ENCODE results near the gene ATF7IP. TPM values are rescaled to one million over a fixed set of nuclear protein-coding genes. Genes with fewer than 3 reads are reported as not detected.

Gene ATF7IP
- total RNA-seq, 1 experiment from 2014 or later, result 100 TPM

DNA sequence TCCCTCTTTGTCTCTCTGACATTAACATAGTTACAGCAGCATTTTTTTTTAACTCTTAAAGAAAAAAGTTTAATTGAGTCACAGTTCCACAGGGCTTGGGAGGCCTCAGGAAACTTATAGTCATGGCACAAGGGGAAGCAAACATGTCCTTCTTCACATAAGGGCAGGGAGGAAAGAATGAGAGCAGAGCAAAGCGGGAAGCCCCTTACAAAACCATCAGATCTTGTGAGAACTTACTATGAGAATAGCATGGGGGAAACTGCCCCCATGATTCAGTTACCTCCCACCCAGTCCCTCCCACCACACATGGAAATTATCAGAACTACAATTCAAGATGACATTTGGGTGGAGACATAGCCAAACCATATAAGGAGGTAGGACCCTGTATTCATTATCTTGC is 106.0 kb downstream of the ATF7IP start:
- H3K27ac ChIP-seq (ENCODE audit: low read depth, low read length, poor library complexity, severe bottlenecking), result no peak overlapping the region
- H3K4me3 ChIP-seq (ENCODE audit: low read depth, low read length, poor library complexity, severe bottlenecking), result no peak overlapping the region
- ChIA-PET CTCF (no interaction called here), POLR2A (ENCODE audit: low non-redundant PET) (no interaction called here)
- H3K36me3 ChIP-seq (ENCODE audit: insufficient read depth, low read length, poor library complexity, severe bottlenecking), result peaks cover 68% of the 10 kb centered on the region
- TF ChIP-seq EZH2 (IDR thresholded peaks at IDR 0.05; ENCODE audit: borderline replicate concordance, low read depth, low read length, poor library complexity, severe bottlenecking), result no peak
- TF ChIP-seq CTCF (conservative IDR thresholded peaks at IDR 0.05; ENCODE audit: low read depth, low read length), result no peak
- peaks cover 48% of the 10 kb centered on the region for H3K9me3 ChIP-seq (ENCODE audit: low read depth, low read length, poor library complexity, severe bottlenecking)
- no TSS peak for BruUV-seq (replicated peaks)
- H3K4me1 ChIP-seq (ENCODE audit: insufficient read depth, low read length, poor library complexity, severe bottlenecking), result no peaks in the 10 kb centered on the region
- DNase-seq (ENCODE audit: low spot score), result no peak
- no peaks in the 10 kb centered on the region for H3K27me3 ChIP-seq (replicated peaks; ENCODE audit: insufficient read depth, low read depth, low read length, poor library complexity)
- intact Hi-C loops (cut with micrococcal nuclease; ENCODE audit: unreplicated experiment), result no loop called here

DNA sequence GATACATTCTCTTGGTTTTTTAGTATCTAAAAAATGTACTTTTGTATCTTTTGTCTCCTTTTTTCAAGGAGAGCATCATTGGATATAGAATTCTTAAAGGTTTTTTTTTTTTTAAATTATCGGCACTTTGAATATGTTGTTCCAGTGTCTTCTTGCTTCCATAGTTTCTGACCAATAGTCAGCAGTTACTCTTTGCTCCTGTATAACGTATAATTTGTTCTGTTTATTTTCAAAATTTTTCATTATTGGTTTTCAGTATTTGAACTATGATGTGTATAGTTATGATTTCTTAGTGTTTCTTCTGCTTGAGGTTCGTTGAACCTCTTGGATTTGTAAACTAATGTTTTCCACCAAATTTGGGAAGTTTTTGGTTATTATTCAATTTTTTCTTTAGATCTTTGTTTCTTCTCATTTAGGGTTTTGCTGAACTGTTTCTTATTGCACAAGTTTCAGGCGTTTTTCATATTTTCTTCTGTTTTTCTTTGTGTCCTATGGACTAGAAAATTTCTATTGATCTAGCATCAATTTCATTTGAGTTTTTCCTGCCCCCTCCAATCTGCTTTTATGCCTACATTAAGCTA is 108.3 kb downstream of the ATF7IP start:
- no TSS peak for BruUV-seq (replicated peaks)
- TF ChIP-seq EZH2 (IDR thresholded peaks at IDR 0.05; ENCODE audit: borderline replicate concordance, low read depth, low read length, poor library complexity, severe bottlenecking) (no peak), CTCF (conservative IDR thresholded peaks at IDR 0.05; ENCODE audit: low read depth, low read length) (no peak)
- ChIA-PET POLR2A (ENCODE audit: low non-redundant PET) (no interaction called here), CTCF (no interaction called here)
- no peaks in the 10 kb centered on the region for H3K4me1 ChIP-seq (ENCODE audit: insufficient read depth, low read length, poor library complexity, severe bottlenecking)
- peak; percentile 40 for DNase-seq (ENCODE audit: low spot score)
- intact Hi-C loops (cut with micrococcal nuclease; ENCODE audit: unreplicated experiment), result no loop called here
- peaks cover 48% of the 10 kb centered on the region for H3K9me3 ChIP-seq (ENCODE audit: low read depth, low read length, poor library complexity, severe bottlenecking)
- H3K27me3 ChIP-seq (replicated peaks; ENCODE audit: insufficient read depth, low read depth, low read length, poor library complexity), result no peaks in the 10 kb centered on the region
- H3K27ac ChIP-seq (ENCODE audit: low read depth, low read length, poor library complexity, severe bottlenecking), result no peak overlapping the region
- peaks cover 79% of the 10 kb centered on the region for H3K36me3 ChIP-seq (ENCODE audit: insufficient read depth, low read length, poor library complexity, severe bottlenecking)
- no peak overlapping the region for H3K4me3 ChIP-seq (ENCODE audit: low read depth, low read length, poor library complexity, severe bottlenecking)

DNA sequence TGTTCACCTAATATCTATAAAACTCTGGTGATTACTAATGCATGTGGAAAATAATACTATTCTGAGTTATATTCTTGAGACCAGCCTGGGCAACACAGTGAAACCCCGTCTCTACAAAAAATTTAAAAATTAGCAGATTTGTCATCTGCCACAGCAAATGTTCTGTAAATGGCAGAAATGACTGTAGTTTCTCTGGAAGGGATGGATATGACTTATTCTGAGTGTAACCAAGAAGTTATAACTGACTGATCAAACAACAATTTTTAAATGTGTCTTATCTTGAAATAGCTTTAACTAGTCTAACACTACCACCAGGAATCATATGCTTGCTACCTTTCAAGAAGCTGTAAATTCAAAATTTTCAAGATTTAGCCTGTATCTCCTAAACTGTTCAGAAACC is 113.5 kb downstream of the ATF7IP start:
- BruUV-seq (replicated peaks), result no TSS peak
- Histone ChIP-seq H3K4me3 (ENCODE audit: low read depth, low read length, poor library complexity, severe bottlenecking) (no peak overlapping the region), H3K27me3 (replicated peaks; ENCODE audit: insufficient read depth, low read depth, low read length, poor library complexity) (no peaks in the 10 kb centered on the region), H3K9me3 (ENCODE audit: low read depth, low read length, poor library complexity, severe bottlenecking) (peaks cover 23% of the 10 kb centered on the region), H3K27ac (ENCODE audit: low read depth, low read length, poor library complexity, severe bottlenecking) (no peak overlapping the region), H3K36me3 (ENCODE audit: insufficient read depth, low read length, poor library complexity, severe bottlenecking) (peaks cover 77% of the 10 kb centered on the region), H3K4me1 (ENCODE audit: insufficient read depth, low read length, poor library complexity, severe bottlenecking) (no peaks in the 10 kb centered on the region)
- DNase-seq (ENCODE audit: low spot score), result no peak
- no peak for TF ChIP-seq CTCF (conservative IDR thresholded peaks at IDR 0.05; ENCODE audit: low read depth, low read length)
- TF ChIP-seq EZH2 (IDR thresholded peaks at IDR 0.05; ENCODE audit: borderline replicate concordance, low read depth, low read length, poor library complexity, severe bottlenecking), result no peak
- CTCF ChIA-PET, result no interaction called here
- POLR2A ChIA-PET (ENCODE audit: low non-redundant PET), result no interaction called here
- intact Hi-C loops (cut with micrococcal nuclease; ENCODE audit: unreplicated experiment), result no loop called here

Data from A673 (cell line).